Stimulated activated CD8-positive, alpha-beta memory T cell treated with anti-CD3 and anti-CD28 coated beads, Interleukin-15, amount 100 ng/mL, for 24 hours (primary cell): ENCODE results near the gene A2ML1.
A peak's percentile ranks its signal among the peaks of the same experiment; 100 is the strongest.
"Not testable (repeated sequence)": the region's sequence is repeated elsewhere in the genome, so short reads cannot be mapped to it uniquely, and the experiment has no call there.

ENCODE experiments used
- DNase-seq: peaks from one replicate; pipeline ENCODE4 v3.0.0-alpha.2; 2020; ENCODE audit warnings: low read depth

The A2ML1 gene

DNA sequence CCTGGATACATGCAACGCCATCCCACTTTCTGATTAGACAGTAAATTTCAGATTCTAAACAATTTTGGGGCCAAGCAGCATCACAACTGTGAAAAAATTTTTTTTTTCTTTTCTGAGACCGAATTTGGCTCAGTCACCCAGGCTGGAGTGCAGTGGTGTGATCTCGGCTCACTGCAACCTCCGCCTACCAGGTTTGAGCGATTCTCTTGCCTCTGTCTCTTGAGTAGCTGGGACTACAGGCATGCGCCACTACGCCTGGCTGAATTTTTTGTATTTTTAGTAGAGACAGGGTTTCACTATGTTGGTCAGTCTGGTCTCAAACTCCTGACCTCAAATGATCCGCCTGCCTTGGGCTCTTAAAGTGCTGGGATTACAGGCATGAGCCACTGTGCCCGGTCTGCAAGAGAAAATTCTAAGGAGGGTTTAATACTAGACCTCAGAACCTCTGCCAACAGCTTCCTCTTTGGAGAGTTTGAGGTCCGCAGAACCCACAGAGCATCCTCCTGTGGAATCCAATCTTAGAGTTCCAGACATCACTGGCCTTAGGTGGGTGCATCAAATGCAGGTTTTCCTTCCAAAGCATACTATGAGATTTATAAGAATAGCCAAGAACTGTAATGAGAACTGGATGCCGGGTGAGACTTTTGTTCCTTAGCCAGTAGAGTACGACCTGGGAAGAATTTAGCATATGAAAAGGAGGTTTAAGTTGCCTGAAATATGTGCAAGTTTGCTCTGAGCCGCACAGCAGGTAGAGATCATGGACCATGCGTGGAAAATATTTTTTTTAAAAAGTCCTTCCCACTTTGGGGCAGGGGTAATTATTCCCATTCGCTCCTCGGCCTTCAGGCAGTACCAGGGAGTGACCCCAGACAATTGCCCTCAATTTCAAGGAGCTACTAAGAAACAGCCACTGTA lies 84.1 kb downstream of the A2ML1 start:
- no peak for DNase-seq

- no peak for DNase-seq
These were observed 85.1 kb downstream of the A2ML1 start for GRCh38 chr12:8907513-8907912.

- no peak for DNase-seq
These were observed 87.3 kb downstream of the A2ML1 start for GRCh38 chr12:8909752-8910151.

DNA sequence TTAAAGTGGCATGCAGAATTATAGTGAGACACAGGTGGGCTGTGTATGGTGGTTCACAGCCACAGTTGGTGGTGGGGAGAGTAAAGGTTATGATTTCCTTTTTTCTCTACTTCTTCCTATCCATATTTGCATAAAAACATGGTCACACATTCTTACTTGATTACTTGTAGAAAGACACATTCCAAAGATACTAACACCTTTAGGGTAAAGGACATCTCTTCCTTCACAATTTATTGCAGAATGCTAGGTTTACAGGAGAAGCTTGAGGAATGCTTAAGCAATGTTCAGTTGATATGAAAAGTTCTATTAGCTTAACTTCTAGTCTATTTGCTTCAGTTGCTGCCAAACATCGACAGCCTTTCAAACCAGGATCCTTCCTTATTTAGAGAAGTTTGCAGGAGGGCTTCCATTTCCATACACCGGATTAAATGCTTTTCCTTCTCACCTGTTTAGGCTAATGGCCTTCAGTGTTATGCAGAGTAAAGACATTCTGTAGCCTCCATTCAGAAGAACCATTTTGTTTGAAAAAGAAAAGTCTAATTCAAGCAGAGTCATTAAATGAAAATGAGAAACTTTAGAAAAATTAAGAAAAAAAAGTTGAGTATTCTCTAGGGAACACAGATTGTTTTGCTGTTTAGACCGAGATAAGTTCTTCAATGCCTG lies 89.3 kb downstream of the A2ML1 start:
- DNase-seq: no peak

- DNase-seq: no peak
These were observed 90.5 kb downstream of the A2ML1 start for GRCh38 chr12:8912914-8913313.

GRCh38 chr12:8913702-8914032 lies 91.2 kb downstream of the A2ML1 start:
- DNase-seq: no peak

DNA sequence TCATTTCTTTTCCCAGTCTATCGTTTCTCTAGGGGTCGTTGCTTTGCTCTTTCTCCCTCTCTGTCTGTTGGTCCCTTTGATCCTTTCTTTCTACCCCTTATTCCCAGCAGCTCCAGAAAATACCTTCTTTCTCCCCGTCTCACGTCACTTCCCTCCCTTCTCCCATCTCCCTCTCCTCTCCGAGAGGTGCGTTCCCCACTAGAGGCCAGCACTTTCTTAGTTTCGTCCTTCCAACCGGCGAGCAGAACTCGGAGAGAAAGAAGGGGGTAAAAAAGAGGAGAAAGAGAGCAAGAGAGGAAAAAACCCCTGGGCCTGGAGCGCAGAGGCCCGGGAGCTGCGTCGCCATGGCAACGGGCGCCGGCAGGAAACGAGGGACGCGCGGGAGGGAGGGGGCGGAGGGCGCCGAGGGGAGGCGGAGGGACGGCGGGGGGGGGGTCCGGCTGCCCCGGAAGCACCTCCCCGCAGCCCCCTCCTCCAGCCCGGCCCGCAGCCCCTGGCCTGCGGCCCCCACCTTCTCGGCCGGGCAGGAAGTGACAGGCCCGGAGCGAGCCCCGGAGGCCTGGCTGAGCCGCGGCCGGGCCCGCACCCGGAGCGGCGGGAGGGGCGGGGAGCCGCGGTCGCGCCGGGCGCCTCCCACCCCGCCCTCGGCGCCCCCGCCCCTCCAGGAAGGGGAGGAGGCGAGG lies 91.8 kb downstream of the A2ML1 start, which contains the start of gene PHC1:
Gene PHC1, plus strand, starts transcription at position 477 of the 683 bp plus-strand sequence. CDS start 3,169 bp downstream, outside the sequence.
- peak; percentile 52 for DNase-seq

DNA sequence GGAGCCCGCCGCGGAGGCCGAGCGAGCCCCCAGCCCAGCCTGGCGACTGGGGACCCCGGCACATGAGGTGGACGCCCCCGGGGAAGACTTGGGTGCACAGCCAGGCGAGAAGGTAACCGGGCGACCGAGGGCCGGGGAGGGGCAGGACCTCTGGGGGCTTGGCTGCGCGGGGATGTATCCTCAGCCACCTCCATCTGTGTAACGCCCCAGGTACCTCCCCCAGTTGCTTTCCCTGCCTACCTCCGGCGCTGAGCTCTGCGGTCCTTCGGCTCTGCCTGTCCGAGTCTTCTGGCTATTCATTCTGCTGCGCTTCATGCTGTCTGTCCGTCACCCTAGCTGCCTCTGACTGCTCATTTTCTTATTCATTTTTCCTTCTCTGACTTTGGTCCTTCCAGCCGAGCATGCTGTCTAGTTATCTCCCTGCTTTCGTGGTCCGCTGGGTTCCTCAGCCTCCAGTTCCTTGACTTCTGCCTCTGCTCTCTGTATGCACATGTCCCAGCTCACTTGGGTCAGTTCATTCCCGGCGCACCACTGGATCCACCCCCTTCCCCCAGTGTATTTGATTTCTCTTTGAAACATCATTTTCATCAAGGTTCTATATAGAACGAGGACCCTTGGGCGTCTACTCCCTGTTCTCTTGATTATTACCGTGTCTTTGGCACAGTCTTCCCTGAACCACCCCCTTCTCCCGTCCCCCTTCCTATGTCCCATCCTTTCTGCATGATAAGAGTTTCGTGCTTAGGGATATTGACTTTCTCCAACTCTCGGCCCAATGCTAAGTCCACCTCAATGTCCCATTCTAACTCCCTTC lies 92.5 kb downstream of the A2ML1 start:
- peak; percentile 23 for DNase-seq

DNA sequence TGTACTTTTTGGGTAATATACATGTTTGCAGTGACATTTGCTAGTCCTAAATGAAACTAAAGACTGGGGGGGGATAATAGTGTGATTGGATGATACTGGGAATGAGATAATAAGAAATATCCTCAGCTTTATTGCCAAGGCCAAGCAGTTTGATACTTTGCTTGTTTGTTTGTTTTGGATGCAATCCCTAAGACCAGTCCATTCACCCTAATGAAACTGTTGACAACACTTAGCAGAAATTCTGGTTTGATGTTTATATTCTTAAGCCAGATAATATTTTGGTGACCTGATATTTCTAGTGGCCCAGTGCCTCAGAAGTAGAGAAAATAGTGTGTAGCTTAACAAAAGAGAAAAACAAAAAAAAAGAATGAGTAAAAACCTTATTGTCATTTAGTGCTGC lies 93.7 kb downstream of the A2ML1 start:
- no peak for DNase-seq

GRCh38 chr12:8917031-8917430 lies 94.6 kb downstream of the A2ML1 start:
- no peak for DNase-seq

DNA sequence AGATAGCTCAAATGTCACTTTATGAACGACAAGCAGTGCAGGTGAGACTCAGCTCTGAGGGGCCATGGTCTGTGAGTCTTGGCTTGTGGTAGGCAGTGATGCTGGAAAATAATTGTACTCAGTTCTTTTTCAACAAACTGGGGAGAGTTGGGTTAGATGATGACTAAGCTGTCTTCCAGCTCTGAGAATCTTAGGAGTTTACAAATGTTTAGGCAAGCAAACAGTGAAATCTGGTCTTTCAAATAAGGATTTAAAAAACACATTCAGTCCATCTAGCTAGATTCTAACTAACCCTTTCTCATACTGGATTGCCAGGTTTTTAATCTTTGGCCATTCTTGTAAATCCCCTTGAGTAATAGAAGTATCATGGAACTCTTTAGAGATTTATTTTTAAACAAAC lies 95.3 kb downstream of the A2ML1 start:
- DNase-seq: no peak

GRCh38 chr12:8919643-8920042 lies 97.2 kb downstream of the A2ML1 start:
- not testable (repeated sequence) for DNase-seq

DNA sequence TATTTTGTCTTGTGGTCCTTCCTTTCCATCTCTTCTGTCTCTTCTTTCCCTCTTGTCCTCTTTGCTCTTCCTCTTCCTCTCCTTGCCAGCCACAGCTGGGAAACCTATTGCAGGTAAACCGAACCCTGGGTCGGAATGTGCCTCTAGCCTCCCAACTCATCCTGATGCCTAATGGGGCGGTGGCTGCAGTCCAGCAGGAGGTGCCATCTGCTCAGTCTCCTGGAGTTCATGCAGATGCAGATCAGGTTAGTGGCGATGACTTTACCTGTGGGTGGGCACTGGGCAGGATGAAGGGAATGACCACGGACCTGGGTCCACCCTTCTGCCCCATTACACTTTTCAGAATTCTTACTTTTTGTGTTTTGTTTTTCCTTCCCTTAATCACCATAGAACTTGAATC lies 100.1 kb downstream of the A2ML1 start:
- DNase-seq: no peak
